SJSA1 (cell line): ENCODE measurements around the gene E2F3. TPM values are rescaled to one million over a fixed set of nuclear protein-coding genes. Genes with fewer than 3 reads are reported as not detected.

Experiments
- DNase-seq, 2 experiments: peaks; one replicate each; pipeline ENCODE4 v3.0.0-alpha.2; 2015 to 2020; ENCODE audit warnings: low spot score in 2 of 2, low read depth in 1 of 2
- H3K27ac ChIP-seq: fragments of 250-450 bp; sonication (Bioruptor Pico); 2 replicates; pipeline ENCODE4 v1.5.1; 2020; ENCODE audit warnings: mild to moderate bottlenecking, moderate library complexity
- H3K27me3 ChIP-seq: fragments of 250-450 bp; sonication (Bioruptor Pico); replicated peaks from 2 replicates; pipeline ENCODE4 v1.5.1; 2020; ENCODE audit warnings: mild to moderate bottlenecking, moderate library complexity
- H3K36me3 ChIP-seq: fragments of 250-450 bp; sonication (Bioruptor Pico); 2 replicates; pipeline ENCODE4 v1.5.1; 2020; ENCODE audit warnings: mild to moderate bottlenecking
- H3K4me1 ChIP-seq: fragments of 250-450 bp; sonication (Bioruptor Pico); replicated peaks from 2 replicates; pipeline ENCODE4 v1.6.1; 2021; ENCODE audit warnings: mild to moderate bottlenecking
- H3K4me3 ChIP-seq: fragments of 250-450 bp; sonication (Bioruptor Pico); 2 replicates; pipeline ENCODE4 v1.5.1; 2020; ENCODE audit warnings: mild to moderate bottlenecking
- H3K9me3 ChIP-seq: fragments of 250-450 bp; sonication (Bioruptor Pico); replicated peaks from 2 replicates; pipeline ENCODE4 v1.5.1; 2020; ENCODE audit warnings: mild to moderate bottlenecking
- total RNA-seq: library from RNA; depleted of rRNA; stranded (reverse); fragments of >200 nt; shearing (Covaris generic); gene quantifications from 2 replicates; pipeline ENCODE4 v1.2.3, GENCODE V29; 2014

E2F3 gene
- total RNA-seq, 1 experiment from 2014 or later, result 7.5 TPM

- H3K36me3 ChIP-seq, result peaks cover 7% of the 10 kb centered on the region
- no peaks in the 10 kb centered on the region for H3K4me1 ChIP-seq
- no peaks in the 10 kb centered on the region for H3K9me3 ChIP-seq
- no peak for DNase-seq
- H3K27me3 ChIP-seq, result no peaks in the 10 kb centered on the region
- H3K27ac ChIP-seq, result no peak overlapping the region
- no peak overlapping the region for H3K4me3 ChIP-seq
Measured at GRCh38 chr6:20474874-20475542, 73.3 kb downstream of the E2F3 start.

GRCh38 chr6:20476501-20477043 is 74.9 kb downstream of the E2F3 start:
- H3K9me3 ChIP-seq, result no peaks in the 10 kb centered on the region
- DNase-seq, result no peak
- no peaks in the 10 kb centered on the region for H3K27me3 ChIP-seq
- no peaks in the 10 kb centered on the region for H3K4me1 ChIP-seq
- H3K36me3 ChIP-seq, result peaks cover 19% of the 10 kb centered on the region
- no peak overlapping the region for H3K4me3 ChIP-seq
- H3K27ac ChIP-seq, result no peak overlapping the region

- no peaks in the 10 kb centered on the region for H3K4me1 ChIP-seq
- no peak overlapping the region for H3K4me3 ChIP-seq
- DNase-seq, result no peak
- H3K27me3 ChIP-seq, result no peaks in the 10 kb centered on the region
- H3K27ac ChIP-seq, result no peak overlapping the region
- peaks cover 24% of the 10 kb centered on the region for H3K36me3 ChIP-seq
- no peaks in the 10 kb centered on the region for H3K9me3 ChIP-seq
Measured at GRCh38 chr6:20477485-20477884, 75.8 kb downstream of the E2F3 start.

- Histone ChIP-seq H3K9me3 (no peaks in the 10 kb centered on the region), H3K4me1 (no peaks in the 10 kb centered on the region), H3K36me3 (peaks cover 39% of the 10 kb centered on the region), H3K27ac (no peak overlapping the region), H3K4me3 (no peak overlapping the region), H3K27me3 (no peaks in the 10 kb centered on the region)
- DNase-seq, result no peak
Measured at GRCh38 chr6:20479060-20479459, 77.4 kb downstream of the E2F3 start.

- no peaks in the 10 kb centered on the region for H3K4me1 ChIP-seq
- H3K27me3 ChIP-seq, result no peaks in the 10 kb centered on the region
- H3K9me3 ChIP-seq, result no peaks in the 10 kb centered on the region
- no peak overlapping the region for H3K4me3 ChIP-seq
- no peak overlapping the region for H3K27ac ChIP-seq
- H3K36me3 ChIP-seq, result peaks cover 44% of the 10 kb centered on the region
- no peak for DNase-seq
Measured at GRCh38 chr6:20479526-20479925, 77.8 kb downstream of the E2F3 start.

- H3K9me3 ChIP-seq, result no peaks in the 10 kb centered on the region
- no peaks in the 10 kb centered on the region for H3K27me3 ChIP-seq
- H3K27ac ChIP-seq, result no peak overlapping the region
- no peaks in the 10 kb centered on the region for H3K4me1 ChIP-seq
- H3K36me3 ChIP-seq, result peaks cover 53% of the 10 kb centered on the region
- no peak overlapping the region for H3K4me3 ChIP-seq
- no peak for DNase-seq
Measured at GRCh38 chr6:20481281-20481680, 79.6 kb downstream of the E2F3 start.

GRCh38 chr6:20483887-20484497 is 82.3 kb downstream of the E2F3 start:
- no peaks in the 10 kb centered on the region for H3K27me3 ChIP-seq
- no peak overlapping the region for H3K4me3 ChIP-seq
- H3K9me3 ChIP-seq, result no peaks in the 10 kb centered on the region
- peaks cover 19% of the 10 kb centered on the region for H3K4me1 ChIP-seq
- H3K27ac ChIP-seq, result no peak overlapping the region
- H3K36me3 ChIP-seq, result peaks cover 58% of the 10 kb centered on the region
- no peak for DNase-seq

- no peaks in the 10 kb centered on the region for H3K9me3 ChIP-seq
- DNase-seq, result peak in 1 of 2 experiments; percentile 3
- no peak overlapping the region for H3K27ac ChIP-seq
- H3K36me3 ChIP-seq, result peaks cover 62% of the 10 kb centered on the region
- H3K4me1 ChIP-seq, result peaks cover 19% of the 10 kb centered on the region
- no peaks in the 10 kb centered on the region for H3K27me3 ChIP-seq
- H3K4me3 ChIP-seq, result no peak overlapping the region
Measured at GRCh38 chr6:20486641-20487040, 85.0 kb downstream of the E2F3 start.

- DNase-seq, result peak; percentile 65 to 83
- no peaks in the 10 kb centered on the region for H3K27me3 ChIP-seq
- no peak overlapping the region for H3K27ac ChIP-seq
- peaks cover 19% of the 10 kb centered on the region for H3K4me1 ChIP-seq
- H3K4me3 ChIP-seq, result no peak overlapping the region
- no peaks in the 10 kb centered on the region for H3K9me3 ChIP-seq
- H3K36me3 ChIP-seq, result peaks cover 54% of the 10 kb centered on the region
Measured at GRCh38 chr6:20487669-20488375, 86.1 kb downstream of the E2F3 start.

- peaks cover 35% of the 10 kb centered on the region for H3K36me3 ChIP-seq
- no peaks in the 10 kb centered on the region for H3K9me3 ChIP-seq
- H3K27ac ChIP-seq, result no peak overlapping the region
- H3K27me3 ChIP-seq, result no peaks in the 10 kb centered on the region
- H3K4me3 ChIP-seq, result no peak overlapping the region
- DNase-seq, result no peak
- H3K4me1 ChIP-seq, result peaks cover 19% of the 10 kb centered on the region
Measured at GRCh38 chr6:20490591-20490990, 88.9 kb downstream of the E2F3 start.

- Histone ChIP-seq H3K27ac (no peak overlapping the region), H3K4me1 (peaks cover 13% of the 10 kb centered on the region), H3K36me3 (peaks cover 27% of the 10 kb centered on the region), H3K4me3 (no peak overlapping the region), H3K9me3 (no peaks in the 10 kb centered on the region), H3K27me3 (no peaks in the 10 kb centered on the region)
- no peak for DNase-seq
Measured at GRCh38 chr6:20492099-20492498, 90.4 kb downstream of the E2F3 start.

GRCh38 chr6:20497216-20498040 is 95.7 kb downstream of the E2F3 start:
- no peak for DNase-seq
- Histone ChIP-seq H3K4me3 (no peak overlapping the region), H3K36me3 (no peaks in the 10 kb centered on the region), H3K27ac (no peak overlapping the region), H3K27me3 (no peaks in the 10 kb centered on the region), H3K9me3 (no peaks in the 10 kb centered on the region), H3K4me1 (peaks cover 6% of the 10 kb centered on the region)

GRCh38 chr6:20498041-20498385 is 96.3 kb downstream of the E2F3 start:
- Histone ChIP-seq H3K27me3 (no peaks in the 10 kb centered on the region), H3K27ac (no peak overlapping the region), H3K36me3 (no peaks in the 10 kb centered on the region), H3K4me1 (peaks cover 6% of the 10 kb centered on the region), H3K9me3 (no peaks in the 10 kb centered on the region), H3K4me3 (no peak overlapping the region)
- no peak for DNase-seq
